ENCODE measurements around the gene PGD. TPM values are rescaled to one million over a fixed set of nuclear protein-coding genes. Genes with fewer than 3 reads are reported as not detected.

Gene PGD
- total and polyA plus RNA-seq, 2 experiments from 2014 or later: 174 to 305 TPM

- Histone ChIP-seq H3K27ac (ENCODE audit: low read depth) (0 out of 2 replicates have a peak within 1 kb of the TSS, but pooled peaks have one; percentile 4), H3K36me3 (ENCODE audit: insufficient read depth) (no peaks in the 10 kb centered on the region), H3K4me3 (peak within 1 kb of the TSS; percentile 36; the same call in 1 of the 2 replicates), H3F3A (replicated peaks; ENCODE audit: low read depth) (0 out of 2 replicates have a peak, but pooled peaks cover 7% of the 10 kb centered on the region), H3K79me2 (replicated peaks; ENCODE audit: insufficient read depth) (no peaks in the 10 kb centered on the region), H3K4me2 (peak within 1 kb of the TSS; percentile 68), H2AFZ (no peak within 1 kb of the TSS), H3K27me3 (ENCODE audit: insufficient read depth) (no peaks in the 10 kb centered on the region), H3K9me2 (ENCODE audit: insufficient read depth) (no peaks in the 10 kb centered on the region), H3K4me1 (ENCODE audit: insufficient read depth) (peaks cover 19% of the 10 kb centered on the region), H4K20me1 (replicated peaks; ENCODE audit: insufficient read depth) (no peaks in the 10 kb centered on the region)
- no peaks in the 10 kb centered on the region for H3K27me3 Mint-ChIP-seq (ENCODE audit: insufficient read depth, low read depth, poor library complexity)
- DNase-seq (ENCODE audit: low spot score) (no peak), ATAC-seq (no peak)
- H3K9me3 Mint-ChIP-seq: 0 out of 3 replicates have a peak, but pooled peaks cover 2% of the 10 kb centered on the region
- TF ChIP-seq CTCF (conservative IDR thresholded peaks at IDR 0.05; ENCODE audit: low read depth in 2 of 2) (no peak), JUNB (IDR thresholded peaks at IDR 0.05; ENCODE audit: unreplicated experiment) (no peak), CREB1 (CRISPR knock-in tag; IDR thresholded peaks at IDR 0.05; ENCODE audit: low read depth) (no peak), EZH2 (IDR thresholded peaks at IDR 0.05; ENCODE audit: low read depth, unreplicated experiment) (no peak), ZNF462 (CRISPR knock-in tag; IDR thresholded peaks at IDR 0.05) (no peak), ZNF331 (CRISPR knock-in tag; IDR thresholded peaks at IDR 0.05; ENCODE audit: low read depth) (no peak), EZH2phosphoT487 (IDR thresholded peaks at IDR 0.05; ENCODE audit: unreplicated experiment) (no peak), ZNF114 (CRISPR knock-in tag; IDR thresholded peaks at IDR 0.05) (no peak), NANOG (IDR thresholded peaks at IDR 0.05; ENCODE audit: borderline replicate concordance) (no peak), POLR2AphosphoS5 (IDR thresholded peaks at IDR 0.05; ENCODE audit: low read depth) (no peak), REST (IDR thresholded peaks at IDR 0.05; ENCODE audit: unreplicated experiment) (no peak)
- TF ChIP-seq, protein P1, sequence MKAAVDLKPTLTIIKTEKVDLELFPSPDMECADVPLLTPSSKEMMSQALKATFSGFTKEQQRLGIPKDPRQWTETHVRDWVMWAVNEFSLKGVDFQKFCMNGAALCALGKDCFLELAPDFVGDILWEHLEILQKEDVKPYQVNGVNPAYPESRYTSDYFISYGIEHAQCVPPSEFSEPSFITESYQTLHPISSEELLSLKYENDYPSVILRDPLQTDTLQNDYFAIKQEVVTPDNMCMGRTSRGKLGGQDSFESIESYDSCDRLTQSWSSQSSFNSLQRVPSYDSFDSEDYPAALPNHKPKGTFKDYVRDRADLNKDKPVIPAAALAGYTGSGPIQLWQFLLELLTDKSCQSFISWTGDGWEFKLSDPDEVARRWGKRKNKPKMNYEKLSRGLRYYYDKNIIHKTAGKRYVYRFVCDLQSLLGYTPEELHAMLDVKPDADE (IDR thresholded peaks at IDR 0.05): no peak
- H3K36me3 Mint-ChIP-seq (ENCODE audit: low read depth): peaks cover 10% of the 10 kb centered on the region; the same call in 2 of the 3 replicates
- peak within 1 kb of the TSS; percentile 17; the same call in 2 of the 3 replicates for H3K4me3 Mint-ChIP-seq
- no peak within 1 kb of the TSS; the same call in 1 of the 2 replicates for H3K27ac Mint-ChIP-seq
- peaks cover 24% of the 10 kb centered on the region for H3K4me1 Mint-ChIP-seq
Measured at GRCh38 chr1:10449751-10450150, 50.9 kb downstream of the PGD start, which contains the start of gene CORT. Gene CORT, plus strand, starts transcription at chr1:10450031. Its CDS starts 193 bp downstream, at chr1:10450224.

Data from GM23338 (cell line).